ENCODE measurements around the gene NPIPB9.
"Not testable (repeated sequence)": the region's sequence is repeated elsewhere in the genome, so short reads cannot be mapped to it uniquely, and the experiment has no call there.

DNA sequence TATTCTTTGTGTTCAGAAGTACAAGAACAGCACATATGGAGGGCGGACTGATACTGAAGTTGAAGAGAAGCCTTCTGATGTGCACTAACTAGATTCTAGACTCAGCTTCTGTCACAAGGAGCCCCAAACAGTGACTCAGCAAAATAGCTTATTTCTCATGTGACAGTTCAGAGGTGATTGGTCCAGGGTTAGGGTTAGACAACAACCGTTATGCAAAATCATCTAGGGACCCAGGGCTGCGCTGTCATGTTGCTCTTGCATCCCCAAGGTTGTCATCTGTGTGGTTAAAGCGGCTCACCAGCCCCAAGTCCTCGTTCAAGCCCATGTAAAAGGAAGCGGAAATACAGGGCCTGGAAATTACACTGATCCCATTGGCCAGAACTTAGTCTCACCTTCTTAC lies 30.1 kb downstream of the NPIPB9 start:
- TF ChIP-seq, protein P1, sequence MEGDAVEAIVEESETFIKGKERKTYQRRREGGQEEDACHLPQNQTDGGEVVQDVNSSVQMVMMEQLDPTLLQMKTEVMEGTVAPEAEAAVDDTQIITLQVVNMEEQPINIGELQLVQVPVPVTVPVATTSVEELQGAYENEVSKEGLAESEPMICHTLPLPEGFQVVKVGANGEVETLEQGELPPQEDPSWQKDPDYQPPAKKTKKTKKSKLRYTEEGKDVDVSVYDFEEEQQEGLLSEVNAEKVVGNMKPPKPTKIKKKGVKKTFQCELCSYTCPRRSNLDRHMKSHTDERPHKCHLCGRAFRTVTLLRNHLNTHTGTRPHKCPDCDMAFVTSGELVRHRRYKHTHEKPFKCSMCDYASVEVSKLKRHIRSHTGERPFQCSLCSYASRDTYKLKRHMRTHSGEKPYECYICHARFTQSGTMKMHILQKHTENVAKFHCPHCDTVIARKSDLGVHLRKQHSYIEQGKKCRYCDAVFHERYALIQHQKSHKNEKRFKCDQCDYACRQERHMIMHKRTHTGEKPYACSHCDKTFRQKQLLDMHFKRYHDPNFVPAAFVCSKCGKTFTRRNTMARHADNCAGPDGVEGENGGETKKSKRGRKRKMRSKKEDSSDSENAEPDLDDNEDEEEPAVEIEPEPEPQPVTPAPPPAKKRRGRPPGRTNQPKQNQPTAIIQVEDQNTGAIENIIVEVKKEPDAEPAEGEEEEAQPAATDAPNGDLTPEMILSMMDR (IDR thresholded peaks at IDR 0.05; ENCODE audit: poor library complexity), result not testable (repeated sequence)
- TF ChIP-seq EZH2 (IDR thresholded peaks at IDR 0.05; ENCODE audit: borderline replicate concordance); EZH2phosphoT487 (IDR thresholded peaks at IDR 0.05; ENCODE audit: low read depth, severe bottlenecking, unreplicated experiment): not testable (repeated sequence)
